ENCODE results near the gene GFRA4.

GFRA4 gene

DNA sequence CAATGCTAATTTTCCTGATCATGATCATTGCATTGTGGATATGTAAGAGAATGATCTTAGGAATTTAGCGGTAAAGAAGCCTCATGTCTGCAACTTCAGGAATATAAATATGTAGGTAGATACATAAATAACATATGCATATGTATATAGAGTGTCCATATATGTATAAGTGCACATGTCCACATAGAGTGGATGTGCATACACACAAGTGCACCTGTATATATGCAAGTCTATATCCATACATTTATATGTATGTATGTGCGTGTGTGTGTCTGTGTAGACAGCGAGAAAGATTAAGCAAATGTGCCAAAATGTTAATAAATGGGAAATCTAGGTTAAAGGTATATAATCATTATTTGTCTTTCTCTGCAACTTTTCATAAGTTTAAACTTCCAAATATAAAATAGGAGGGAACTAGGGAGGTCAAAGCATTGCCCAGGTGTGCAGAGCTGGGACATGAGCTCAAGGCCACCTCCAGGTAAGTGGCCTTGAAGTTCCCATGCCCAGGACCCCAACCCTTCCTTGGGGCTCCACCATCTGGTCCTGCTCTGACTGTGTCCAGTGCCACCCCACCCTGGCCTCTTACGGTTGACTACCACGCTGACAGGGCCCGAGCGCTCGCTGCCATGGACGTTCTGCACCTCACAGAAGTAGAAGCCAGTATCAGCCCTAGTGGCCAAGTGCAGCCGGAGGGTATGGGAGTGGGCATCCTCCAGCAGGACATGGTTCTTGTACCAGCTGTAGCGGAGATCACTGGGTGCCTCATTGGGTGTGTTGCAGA, 39.6 kb upstream of the GFRA4 start:
- TF ChIP-seq, protein P1, sequence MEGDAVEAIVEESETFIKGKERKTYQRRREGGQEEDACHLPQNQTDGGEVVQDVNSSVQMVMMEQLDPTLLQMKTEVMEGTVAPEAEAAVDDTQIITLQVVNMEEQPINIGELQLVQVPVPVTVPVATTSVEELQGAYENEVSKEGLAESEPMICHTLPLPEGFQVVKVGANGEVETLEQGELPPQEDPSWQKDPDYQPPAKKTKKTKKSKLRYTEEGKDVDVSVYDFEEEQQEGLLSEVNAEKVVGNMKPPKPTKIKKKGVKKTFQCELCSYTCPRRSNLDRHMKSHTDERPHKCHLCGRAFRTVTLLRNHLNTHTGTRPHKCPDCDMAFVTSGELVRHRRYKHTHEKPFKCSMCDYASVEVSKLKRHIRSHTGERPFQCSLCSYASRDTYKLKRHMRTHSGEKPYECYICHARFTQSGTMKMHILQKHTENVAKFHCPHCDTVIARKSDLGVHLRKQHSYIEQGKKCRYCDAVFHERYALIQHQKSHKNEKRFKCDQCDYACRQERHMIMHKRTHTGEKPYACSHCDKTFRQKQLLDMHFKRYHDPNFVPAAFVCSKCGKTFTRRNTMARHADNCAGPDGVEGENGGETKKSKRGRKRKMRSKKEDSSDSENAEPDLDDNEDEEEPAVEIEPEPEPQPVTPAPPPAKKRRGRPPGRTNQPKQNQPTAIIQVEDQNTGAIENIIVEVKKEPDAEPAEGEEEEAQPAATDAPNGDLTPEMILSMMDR (IDR thresholded peaks at IDR 0.05) = no peak
- no peak overlapping the region for H3K27ac ChIP-seq
- H3K27me3 ChIP-seq = no peaks in the 10 kb centered on the region
- H3K9me3 ChIP-seq = no peaks in the 10 kb centered on the region
- peaks cover 0 to 14% (median 11%) of the 10 kb centered on the region in 4 donors for H3K4me1 ChIP-seq
- intact Hi-C loops (cut with DNase I; ENCODE audit: low total_unique reads) = no loop called here
- no peak overlapping the region for H3K4me3 ChIP-seq
- no peaks in the 10 kb centered on the region for H3K36me3 ChIP-seq
- DNase-seq = no peak

DNA sequence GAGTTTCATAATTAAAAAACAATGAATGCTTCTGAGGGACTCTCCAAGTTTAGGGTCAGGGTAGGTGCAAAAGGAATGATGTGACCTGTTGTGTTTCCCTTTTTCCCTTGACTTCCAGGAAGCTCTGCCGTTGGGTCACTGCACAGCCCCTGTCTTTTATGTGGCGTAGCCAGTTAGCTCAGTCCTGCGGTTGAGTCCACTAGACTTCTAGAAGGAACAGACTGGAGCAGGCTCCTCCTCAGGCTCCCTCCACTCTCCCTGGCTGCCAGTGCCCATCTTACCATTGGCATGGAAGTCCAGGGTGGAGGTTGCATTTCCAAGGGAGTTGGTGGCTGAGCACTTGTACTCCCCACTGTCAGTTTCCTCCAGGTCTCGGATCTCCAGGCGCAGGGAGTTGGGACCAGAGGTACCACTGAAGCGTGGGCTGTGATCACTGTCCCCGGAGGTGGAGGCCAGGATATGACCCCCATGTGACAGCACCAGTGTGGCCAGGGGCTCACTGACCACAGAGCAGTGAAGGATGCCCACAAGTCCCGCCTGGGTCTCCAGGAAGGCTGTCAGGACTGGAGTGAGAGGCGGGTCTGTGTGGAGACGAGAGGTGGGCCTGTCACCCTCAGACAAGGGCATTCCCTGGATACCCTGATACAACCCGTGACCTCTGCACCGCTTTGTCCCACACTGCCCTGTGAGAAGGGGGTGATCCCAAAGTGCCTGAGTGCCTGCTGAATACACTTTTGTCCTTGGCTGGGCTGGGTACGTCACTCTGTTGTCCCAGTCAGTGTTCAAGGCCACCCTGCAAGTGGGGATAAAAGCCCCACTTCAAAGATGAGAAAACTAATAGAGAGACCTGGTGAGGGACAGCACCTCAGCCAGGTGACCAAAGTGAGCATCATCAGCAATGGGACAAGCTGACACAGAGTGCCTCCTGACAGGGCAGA, 38.1 kb upstream of the GFRA4 start:
- no peaks in the 10 kb centered on the region for H3K27me3 ChIP-seq
- intact Hi-C loops (cut with DNase I; ENCODE audit: low total_unique reads) = no loop called here

DNA sequence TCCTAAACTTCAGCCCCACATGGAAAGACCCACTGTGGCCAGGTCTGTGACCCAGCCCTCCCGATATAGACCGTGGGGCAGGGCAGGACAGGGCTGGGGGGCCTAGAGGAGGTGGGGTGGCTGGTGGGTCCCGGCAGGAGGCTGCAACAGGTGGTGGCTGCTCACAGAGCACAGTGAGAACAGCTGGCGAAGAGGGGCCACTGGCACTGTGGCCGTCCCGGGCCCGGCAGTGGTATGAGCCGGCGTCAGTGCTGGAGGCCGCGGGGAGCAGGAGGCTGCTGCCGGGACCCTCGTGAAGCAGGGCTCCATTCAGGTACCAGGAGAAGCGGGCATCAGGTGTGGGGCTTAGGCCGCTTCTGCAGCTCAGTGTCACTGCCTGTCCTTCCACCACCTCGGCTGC, 35.8 kb upstream of the GFRA4 start:
- H3K4me1 ChIP-seq = no peaks in the 10 kb centered on the region
- intact Hi-C loops (cut with DNase I; ENCODE audit: low total_unique reads) = no loop called here
- H3K9me3 ChIP-seq = peaks cover 0 to 9% (median 7%) of the 10 kb centered on the region in 3 donors
- no peak overlapping the region for H3K4me3 ChIP-seq
- no peaks in the 10 kb centered on the region for H3K27me3 ChIP-seq
- DNase-seq = no peak
- TF ChIP-seq, protein P1 (IDR thresholded peaks at IDR 0.05) = no peak
- H3K36me3 ChIP-seq = no peaks in the 10 kb centered on the region
- H3K27ac ChIP-seq = no peak overlapping the region

More for the DNA sequence above, 38.1 kb upstream of the GFRA4 start:
- Histone ChIP-seq H3K9me3 (peaks cover 0 to 7% (median 5%) of the 10 kb centered on the region in 3 donors), H3K4me3 (no peak overlapping the region), H3K4me1 (peaks cover 0 to under 1% (median 0%) of the 10 kb centered on the region in 4 donors), H3K36me3 (no peaks in the 10 kb centered on the region), H3K27ac (no peak overlapping the region)
- TF ChIP-seq, protein P1 (IDR thresholded peaks at IDR 0.05) = no peak
- DNase-seq = no peak

DNA sequence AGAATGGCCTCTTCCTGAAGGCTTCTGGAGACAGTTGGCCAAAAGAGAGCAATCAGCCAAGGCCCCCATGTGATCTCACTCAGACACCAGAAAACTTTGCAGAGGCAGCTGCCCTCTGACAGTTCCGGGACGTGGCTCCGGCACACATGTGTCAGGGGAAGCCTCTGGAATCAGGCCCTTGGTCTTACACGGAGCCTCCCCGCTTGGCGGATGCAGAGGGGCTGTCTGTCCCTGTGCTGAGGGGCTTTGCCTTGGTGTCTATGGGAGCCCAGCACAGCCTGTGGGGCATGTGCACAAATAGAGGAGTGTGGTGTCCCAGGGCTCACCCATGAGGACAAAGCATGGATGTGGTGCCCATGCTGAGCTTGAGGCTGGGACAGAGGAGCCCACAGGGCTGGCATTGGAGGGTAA, 35.4 kb upstream of the GFRA4 start:
- Histone ChIP-seq H3K27ac (no peak overlapping the region), H3K4me3 (no peak overlapping the region), H3K27me3 (no peaks in the 10 kb centered on the region), H3K4me1 (no peaks in the 10 kb centered on the region), H3K9me3 (peaks cover 0 to 9% (median 7%) of the 10 kb centered on the region in 3 donors), H3K36me3 (no peaks in the 10 kb centered on the region)
- DNase-seq = no peak
- intact Hi-C loops (cut with DNase I; ENCODE audit: low total_unique reads) = no loop called here
- TF ChIP-seq, protein P1 (IDR thresholded peaks at IDR 0.05) = no peak

DNA sequence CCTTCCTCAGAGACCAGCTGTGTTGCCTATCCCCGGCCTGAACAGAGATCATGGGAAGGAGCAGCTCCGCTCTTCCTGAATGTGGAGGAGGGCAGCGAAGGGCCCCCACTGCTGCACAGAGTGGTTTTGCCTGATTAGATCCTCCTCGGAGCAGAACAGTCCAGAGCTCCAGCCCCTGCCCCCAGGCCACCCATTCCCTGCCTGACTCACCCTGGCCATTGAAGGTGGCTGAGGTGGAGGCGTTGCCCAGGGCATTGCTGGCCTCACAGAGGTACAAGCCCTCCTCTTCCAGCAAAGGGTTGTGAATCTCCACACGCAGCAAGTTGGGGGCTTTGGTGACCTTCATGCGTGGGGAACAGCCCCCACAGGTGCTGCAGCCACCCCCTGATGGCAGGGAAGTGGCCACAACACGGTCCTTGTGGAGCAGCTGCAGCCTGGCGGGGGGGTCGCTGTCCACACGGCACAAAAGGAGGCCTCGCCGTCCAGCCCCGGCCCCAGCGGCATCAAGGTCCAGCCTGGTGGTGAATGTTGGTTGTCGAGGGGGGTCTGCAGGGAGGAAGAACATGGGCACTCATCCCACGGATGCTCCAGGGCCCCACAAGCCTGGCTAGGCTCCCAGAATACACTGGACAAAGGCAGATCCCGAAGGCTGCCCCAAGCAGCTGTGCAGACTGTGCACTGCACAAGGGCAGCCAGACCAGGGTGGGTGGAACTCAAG, 34.5 kb upstream of the GFRA4 start:
- Histone ChIP-seq H3K4me3 (no peak overlapping the region), H3K27ac (no peak overlapping the region), H3K4me1 (no peaks in the 10 kb centered on the region), H3K27me3 (no peaks in the 10 kb centered on the region), H3K36me3 (no peaks in the 10 kb centered on the region), H3K9me3 (peaks cover 0 to 9% (median 7%) of the 10 kb centered on the region in 3 donors)
- TF ChIP-seq, protein P1 (IDR thresholded peaks at IDR 0.05) = no peak
- intact Hi-C loops (cut with DNase I; ENCODE audit: low total_unique reads) = no loop called here
- DNase-seq = no peak

Data from tibial artery (tissue), 4 donors.